ENCODE measurements around the gene GRIK4.

Gene GRIK4

DNA sequence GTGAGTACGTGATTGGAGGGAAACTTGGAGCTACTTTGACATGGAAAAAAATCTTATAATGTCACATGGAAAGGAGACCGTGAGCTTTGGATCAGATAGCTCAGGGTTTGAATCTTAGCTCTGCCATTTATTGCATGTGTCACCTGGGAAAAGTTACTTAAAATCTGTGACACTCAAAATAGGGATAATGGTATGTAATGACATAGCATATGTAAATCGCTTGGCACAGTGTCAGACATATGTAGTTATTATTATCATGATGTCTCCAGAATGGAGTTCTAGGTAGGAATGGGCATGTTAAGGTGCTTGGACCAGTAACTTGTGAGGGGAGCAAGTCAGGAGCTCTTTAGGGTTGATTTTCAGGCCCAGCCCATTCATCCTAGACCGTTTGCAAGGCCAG lies 75.8 kb downstream of the GRIK4 start:
- H3K4me2 ChIP-seq (ENCODE audit: low read depth, low read length, poor library complexity, severe bottlenecking): no peak overlapping the region
- H3K9me3 ChIP-seq (ENCODE audit: insufficient read depth, low read depth, low read length): no peaks in the 10 kb centered on the region
- no peak overlapping the region for H3K4me3 ChIP-seq (ENCODE audit: low read length, poor library complexity, severe bottlenecking)
- H4K20me1 ChIP-seq (ENCODE audit: insufficient read depth, low read length, poor library complexity, severe bottlenecking): no peaks in the 10 kb centered on the region
- H3K36me3 ChIP-seq (ENCODE audit: insufficient read depth, low read length): no peaks in the 10 kb centered on the region
- H2AFZ ChIP-seq (ENCODE audit: low read length): no peak overlapping the region
- H3K9ac ChIP-seq (ENCODE audit: low read depth, low read length, poor library complexity, severe bottlenecking): no peak overlapping the region
- H3K9me2 ChIP-seq (replicated peaks; ENCODE audit: low read depth, low read length): no peaks in the 10 kb centered on the region
- H3K79me2 ChIP-seq (ENCODE audit: insufficient read depth, low read length): no peaks in the 10 kb centered on the region
- H3K4me1 ChIP-seq (ENCODE audit: insufficient read depth, low read length, poor library complexity, severe bottlenecking): no peaks in the 10 kb centered on the region
- TF ChIP-seq, protein P1, sequence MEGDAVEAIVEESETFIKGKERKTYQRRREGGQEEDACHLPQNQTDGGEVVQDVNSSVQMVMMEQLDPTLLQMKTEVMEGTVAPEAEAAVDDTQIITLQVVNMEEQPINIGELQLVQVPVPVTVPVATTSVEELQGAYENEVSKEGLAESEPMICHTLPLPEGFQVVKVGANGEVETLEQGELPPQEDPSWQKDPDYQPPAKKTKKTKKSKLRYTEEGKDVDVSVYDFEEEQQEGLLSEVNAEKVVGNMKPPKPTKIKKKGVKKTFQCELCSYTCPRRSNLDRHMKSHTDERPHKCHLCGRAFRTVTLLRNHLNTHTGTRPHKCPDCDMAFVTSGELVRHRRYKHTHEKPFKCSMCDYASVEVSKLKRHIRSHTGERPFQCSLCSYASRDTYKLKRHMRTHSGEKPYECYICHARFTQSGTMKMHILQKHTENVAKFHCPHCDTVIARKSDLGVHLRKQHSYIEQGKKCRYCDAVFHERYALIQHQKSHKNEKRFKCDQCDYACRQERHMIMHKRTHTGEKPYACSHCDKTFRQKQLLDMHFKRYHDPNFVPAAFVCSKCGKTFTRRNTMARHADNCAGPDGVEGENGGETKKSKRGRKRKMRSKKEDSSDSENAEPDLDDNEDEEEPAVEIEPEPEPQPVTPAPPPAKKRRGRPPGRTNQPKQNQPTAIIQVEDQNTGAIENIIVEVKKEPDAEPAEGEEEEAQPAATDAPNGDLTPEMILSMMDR (conservative IDR thresholded peaks at IDR 0.05; ENCODE audit: low read length): no peak
- TF ChIP-seq EZH2phosphoT487 (IDR thresholded peaks at IDR 0.05; ENCODE audit: borderline replicate concordance): no peak
- H3F3A ChIP-seq (ENCODE audit: low read depth): no peaks in the 10 kb centered on the region
- no peaks in the 10 kb centered on the region for H3K27me3 ChIP-seq (ENCODE audit: insufficient read depth, low read length, poor library complexity, severe bottlenecking)

DNA sequence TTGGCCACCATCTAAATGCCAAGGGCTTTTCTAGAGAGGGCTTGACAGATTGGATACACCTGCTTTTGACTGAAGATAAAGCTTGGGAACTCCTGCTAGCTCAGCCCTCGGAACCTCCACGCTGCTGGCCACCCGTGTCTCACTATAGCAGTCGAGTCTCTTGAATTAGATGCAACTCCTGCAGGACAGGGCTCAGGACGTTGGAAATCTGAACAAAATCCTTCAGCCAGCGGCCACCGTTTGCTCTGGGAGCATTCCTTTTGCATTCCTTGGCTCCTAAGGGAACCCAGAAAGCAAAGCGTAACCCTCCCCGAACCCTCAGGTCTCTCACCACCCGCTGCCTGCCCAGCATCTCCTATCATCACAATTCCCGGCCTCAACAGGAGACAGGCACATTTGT lies 77.8 kb downstream of the GRIK4 start:
- Histone ChIP-seq H2AFZ (ENCODE audit: low read length) (no peak overlapping the region), H4K20me1 (ENCODE audit: insufficient read depth, low read length, poor library complexity, severe bottlenecking) (no peaks in the 10 kb centered on the region), H3K4me3 (ENCODE audit: low read length, poor library complexity, severe bottlenecking) (no peak overlapping the region), H3K36me3 (ENCODE audit: insufficient read depth, low read length) (no peaks in the 10 kb centered on the region), H3K79me2 (ENCODE audit: insufficient read depth, low read length) (no peaks in the 10 kb centered on the region), H3K4me2 (ENCODE audit: low read depth, low read length, poor library complexity, severe bottlenecking) (no peak overlapping the region), H3K9me3 (ENCODE audit: insufficient read depth, low read depth, low read length) (no peaks in the 10 kb centered on the region), H3K9me2 (replicated peaks; ENCODE audit: low read depth, low read length) (no peaks in the 10 kb centered on the region), H3K9ac (ENCODE audit: low read depth, low read length, poor library complexity, severe bottlenecking) (no peak overlapping the region), H3K27me3 (ENCODE audit: insufficient read depth, low read length, poor library complexity, severe bottlenecking) (no peaks in the 10 kb centered on the region), H3F3A (ENCODE audit: low read depth) (no peaks in the 10 kb centered on the region), H3K4me1 (ENCODE audit: insufficient read depth, low read length, poor library complexity, severe bottlenecking) (no peaks in the 10 kb centered on the region)
- TF ChIP-seq, protein P1 (conservative IDR thresholded peaks at IDR 0.05; ENCODE audit: low read length): no peak
- no peak for TF ChIP-seq EZH2phosphoT487 (IDR thresholded peaks at IDR 0.05; ENCODE audit: borderline replicate concordance)

DNA sequence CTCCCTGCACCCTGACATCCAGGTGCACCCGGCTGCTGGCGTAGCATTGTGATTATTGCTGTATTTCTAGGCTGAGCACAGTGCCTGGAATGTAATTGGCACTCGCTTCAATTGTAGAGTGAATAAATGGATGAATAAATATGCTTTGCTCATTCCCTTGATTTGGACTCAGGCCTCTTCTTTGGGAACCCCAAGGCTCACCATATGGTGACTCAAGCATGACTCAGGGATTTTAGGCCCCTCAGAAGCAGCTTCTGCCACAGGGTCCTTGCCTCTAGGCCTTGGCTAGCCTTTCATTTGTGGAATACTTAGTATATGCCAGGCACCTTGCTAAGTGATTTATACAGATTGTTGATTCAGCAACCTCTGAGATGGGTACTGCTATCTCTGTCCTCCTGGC lies 78.9 kb downstream of the GRIK4 start:
- Histone ChIP-seq H3K27me3 (ENCODE audit: insufficient read depth, low read length, poor library complexity, severe bottlenecking) (no peaks in the 10 kb centered on the region), H3K36me3 (ENCODE audit: insufficient read depth, low read length) (no peaks in the 10 kb centered on the region), H3K4me1 (ENCODE audit: insufficient read depth, low read length, poor library complexity, severe bottlenecking) (no peaks in the 10 kb centered on the region), H3K9me3 (ENCODE audit: insufficient read depth, low read depth, low read length) (no peaks in the 10 kb centered on the region), H4K20me1 (ENCODE audit: insufficient read depth, low read length, poor library complexity, severe bottlenecking) (no peaks in the 10 kb centered on the region), H3K4me2 (ENCODE audit: low read depth, low read length, poor library complexity, severe bottlenecking) (no peak overlapping the region), H2AFZ (ENCODE audit: low read length) (no peak overlapping the region), H3K9ac (ENCODE audit: low read depth, low read length, poor library complexity, severe bottlenecking) (no peak overlapping the region), H3K9me2 (replicated peaks; ENCODE audit: low read depth, low read length) (no peaks in the 10 kb centered on the region), H3K4me3 (ENCODE audit: low read length, poor library complexity, severe bottlenecking) (no peak overlapping the region), H3F3A (ENCODE audit: low read depth) (no peaks in the 10 kb centered on the region), H3K79me2 (ENCODE audit: insufficient read depth, low read length) (no peaks in the 10 kb centered on the region)
- TF ChIP-seq, protein P1 (conservative IDR thresholded peaks at IDR 0.05; ENCODE audit: low read length): no peak
- TF ChIP-seq EZH2phosphoT487 (IDR thresholded peaks at IDR 0.05; ENCODE audit: borderline replicate concordance): no peak
